ENCODE measurements around the gene NAA10. TPM values are rescaled to one million over a fixed set of nuclear protein-coding genes. Genes with fewer than 3 reads are reported as not detected.

Gene NAA10
- total RNA-seq, 3 donors from 2014 or later: 52.2 to 72.3 (median 68.9) TPM

DNA sequence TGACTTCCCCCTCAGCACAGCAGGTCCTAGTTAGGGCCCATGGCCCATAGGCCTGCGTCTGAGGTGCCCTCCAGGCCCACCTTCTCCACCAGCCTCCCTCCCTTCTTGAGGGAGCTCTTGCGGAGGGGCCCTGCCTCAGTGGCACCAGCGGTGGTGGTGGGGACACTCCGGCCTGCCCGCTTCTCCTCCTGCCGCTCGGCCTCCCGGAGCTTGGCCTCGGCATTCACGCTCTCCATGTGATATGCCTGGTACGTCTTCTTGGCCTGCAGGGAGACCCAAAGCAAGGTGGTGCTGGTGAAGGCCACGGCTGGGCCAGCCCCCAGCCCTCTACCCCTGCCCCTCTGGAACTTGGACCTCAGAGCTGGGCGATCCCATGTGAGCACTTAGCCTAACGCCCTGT, 14.3 kb downstream of the NAA10 start:
- H3K4me1 ChIP-seq (ENCODE audit: low read depth): no peaks in the 10 kb centered on the region
- H3K4me3 ChIP-seq: no peak overlapping the region
- TF ChIP-seq, protein P1, sequence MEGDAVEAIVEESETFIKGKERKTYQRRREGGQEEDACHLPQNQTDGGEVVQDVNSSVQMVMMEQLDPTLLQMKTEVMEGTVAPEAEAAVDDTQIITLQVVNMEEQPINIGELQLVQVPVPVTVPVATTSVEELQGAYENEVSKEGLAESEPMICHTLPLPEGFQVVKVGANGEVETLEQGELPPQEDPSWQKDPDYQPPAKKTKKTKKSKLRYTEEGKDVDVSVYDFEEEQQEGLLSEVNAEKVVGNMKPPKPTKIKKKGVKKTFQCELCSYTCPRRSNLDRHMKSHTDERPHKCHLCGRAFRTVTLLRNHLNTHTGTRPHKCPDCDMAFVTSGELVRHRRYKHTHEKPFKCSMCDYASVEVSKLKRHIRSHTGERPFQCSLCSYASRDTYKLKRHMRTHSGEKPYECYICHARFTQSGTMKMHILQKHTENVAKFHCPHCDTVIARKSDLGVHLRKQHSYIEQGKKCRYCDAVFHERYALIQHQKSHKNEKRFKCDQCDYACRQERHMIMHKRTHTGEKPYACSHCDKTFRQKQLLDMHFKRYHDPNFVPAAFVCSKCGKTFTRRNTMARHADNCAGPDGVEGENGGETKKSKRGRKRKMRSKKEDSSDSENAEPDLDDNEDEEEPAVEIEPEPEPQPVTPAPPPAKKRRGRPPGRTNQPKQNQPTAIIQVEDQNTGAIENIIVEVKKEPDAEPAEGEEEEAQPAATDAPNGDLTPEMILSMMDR (IDR thresholded peaks at IDR 0.05): no peak
- DNase-seq (no peak), ATAC-seq (no peak)
- intact Hi-C loops (cut with DNase I, micrococcal nuclease): no loop called here
- no peaks in the 10 kb centered on the region for H3K9me3 ChIP-seq
- no peaks in the 10 kb centered on the region for H3K36me3 ChIP-seq (ENCODE audit: low read depth)

DNA sequence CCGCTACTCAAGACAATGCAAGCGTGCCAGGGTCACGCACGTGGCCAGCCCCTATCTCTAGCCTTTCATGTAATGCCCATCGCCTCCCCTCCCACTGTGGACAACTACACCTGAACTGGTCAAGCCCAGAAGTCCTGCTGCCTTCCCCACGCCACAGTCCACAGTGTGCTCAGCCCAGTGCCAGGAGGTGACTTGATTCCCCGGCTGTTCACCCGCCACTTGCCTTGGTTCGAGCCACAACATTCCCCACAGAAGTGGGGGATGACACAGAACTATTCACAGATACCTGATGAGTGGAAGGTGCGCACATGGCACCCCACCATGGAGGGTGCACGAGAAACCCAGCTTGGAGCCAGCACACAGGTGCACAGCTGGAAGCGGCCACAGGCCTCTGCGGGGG, 15.6 kb downstream of the NAA10 start:
- no peak for DNase-seq
- Histone ChIP-seq H3K4me3 (no peak overlapping the region), H3K4me1 (ENCODE audit: low read depth) (no peaks in the 10 kb centered on the region), H3K36me3 (ENCODE audit: low read depth) (no peaks in the 10 kb centered on the region), H3K9me3 (no peaks in the 10 kb centered on the region)
- ATAC-seq: no peak
- TF ChIP-seq, protein P1 (IDR thresholded peaks at IDR 0.05): no peak
- intact Hi-C loops (cut with DNase I, micrococcal nuclease): no loop called here

DNA sequence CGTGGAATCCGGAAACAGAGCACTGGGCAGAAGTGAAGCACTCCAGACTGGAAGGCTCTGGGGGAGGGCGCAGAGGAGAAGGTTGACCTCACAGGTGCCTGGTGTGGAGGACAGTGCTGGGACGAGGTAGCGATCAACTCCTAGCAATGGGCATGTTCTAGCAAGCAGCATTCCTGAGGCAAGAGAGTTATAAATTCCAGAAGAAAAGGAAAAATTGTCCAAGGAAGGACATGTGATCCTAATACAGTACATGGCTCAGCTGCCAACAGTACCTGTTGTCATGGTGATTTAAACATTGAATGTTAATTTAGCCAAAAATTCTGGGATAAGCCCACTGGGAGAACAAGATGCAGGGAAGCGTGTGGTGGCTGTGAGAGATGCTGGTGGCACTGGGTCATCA, 17.0 kb downstream of the NAA10 start:
- TF ChIP-seq, protein P1 (IDR thresholded peaks at IDR 0.05): no peak
- DNase-seq (no peak), ATAC-seq (no peak)
- intact Hi-C loops (cut with DNase I, micrococcal nuclease): no loop called here
- H3K9me3 ChIP-seq: no peaks in the 10 kb centered on the region
- H3K36me3 ChIP-seq (ENCODE audit: low read depth): no peaks in the 10 kb centered on the region
- no peak overlapping the region for H3K4me3 ChIP-seq
- no peaks in the 10 kb centered on the region for H3K4me1 ChIP-seq (ENCODE audit: low read depth)

DNA sequence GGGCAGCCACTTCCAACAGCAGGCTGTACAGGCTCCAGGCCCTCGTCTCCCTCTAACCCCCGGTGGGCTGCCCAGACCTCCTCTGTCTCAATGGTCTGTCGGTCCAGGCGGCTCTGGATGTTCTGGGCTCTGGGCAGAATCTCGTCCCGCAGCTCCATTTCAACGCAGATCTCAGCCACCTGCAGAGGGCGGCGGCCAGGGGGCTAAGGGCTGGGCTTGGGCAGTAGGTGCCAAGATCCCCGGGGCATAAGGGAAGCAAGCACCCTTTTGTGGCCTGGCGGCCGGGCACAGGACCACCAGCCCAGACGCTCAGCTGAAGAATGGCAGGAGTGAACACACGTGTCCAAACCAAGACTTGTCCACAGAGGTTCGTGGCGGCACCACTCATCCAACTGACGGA, 21.1 kb downstream of the NAA10 start:
- no peak for DNase-seq
- no peak overlapping the region for H3K4me3 ChIP-seq
- ATAC-seq: no peak
- no peaks in the 10 kb centered on the region for H3K4me1 ChIP-seq (ENCODE audit: low read depth)
- TF ChIP-seq, protein P1 (IDR thresholded peaks at IDR 0.05): no peak
- intact Hi-C loops (cut with DNase I, micrococcal nuclease): no loop called here
- no peaks in the 10 kb centered on the region for H3K9me3 ChIP-seq
- no peaks in the 10 kb centered on the region for H3K36me3 ChIP-seq (ENCODE audit: low read depth)

DNA sequence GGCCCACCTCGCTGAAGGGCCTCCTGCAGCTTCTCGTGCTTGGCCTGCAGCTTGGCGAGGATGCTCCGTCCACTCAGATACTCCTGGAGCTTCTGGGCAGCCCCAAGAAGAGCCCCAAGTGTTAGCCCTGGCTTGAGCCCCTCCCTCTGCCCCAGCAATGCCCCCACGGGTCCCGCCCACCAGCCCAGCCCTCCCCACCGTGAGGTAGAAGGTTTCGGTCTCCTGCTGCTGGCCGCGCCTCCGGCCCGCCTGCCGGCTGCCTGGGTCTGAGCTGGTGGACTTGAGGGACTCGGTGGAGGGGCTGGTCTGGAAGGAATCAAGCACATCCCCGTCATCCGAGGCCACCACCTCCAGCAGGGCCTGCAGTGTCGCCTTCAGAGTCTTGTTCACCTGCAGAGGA, 21.6 kb downstream of the NAA10 start:
- DNase-seq: no peak
- no peaks in the 10 kb centered on the region for H3K4me1 ChIP-seq (ENCODE audit: low read depth)
- TF ChIP-seq, protein P1 (IDR thresholded peaks at IDR 0.05): no peak
- no peak overlapping the region for H3K4me3 ChIP-seq
- H3K36me3 ChIP-seq (ENCODE audit: low read depth): no peaks in the 10 kb centered on the region
- ATAC-seq: no peak
- intact Hi-C loops (cut with DNase I, micrococcal nuclease): no loop called here
- no peaks in the 10 kb centered on the region for H3K9me3 ChIP-seq

DNA sequence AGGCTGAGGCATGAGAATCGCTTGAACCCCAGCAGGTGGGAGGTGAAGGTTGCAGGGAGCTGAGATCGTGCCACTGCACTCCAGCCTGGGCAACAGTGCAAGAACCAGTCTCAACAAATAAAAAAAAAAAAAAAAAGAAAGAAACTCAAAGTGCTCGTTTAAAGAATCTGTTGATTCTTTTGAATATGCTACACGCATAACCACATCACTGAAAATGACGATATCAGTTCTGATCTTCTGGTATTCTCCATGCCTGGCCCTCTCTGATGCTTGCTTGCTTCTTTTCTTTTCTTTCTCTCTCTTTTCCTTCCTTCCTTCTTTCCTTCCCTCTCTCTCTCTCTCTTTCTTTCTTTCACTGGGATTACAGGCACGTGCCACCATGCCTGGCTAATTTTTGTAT, 23.0 kb downstream of the NAA10 start:
- intact Hi-C loops (cut with DNase I, micrococcal nuclease): no loop called here
- TF ChIP-seq, protein P1 (IDR thresholded peaks at IDR 0.05): no peak
- Histone ChIP-seq H3K36me3 (ENCODE audit: low read depth) (no peaks in the 10 kb centered on the region), H3K4me1 (ENCODE audit: low read depth) (no peaks in the 10 kb centered on the region), H3K9me3 (no peaks in the 10 kb centered on the region), H3K4me3 (no peak overlapping the region)
- DNase-seq (no peak), ATAC-seq (no peak)
